KMS-11 (cell line): ENCODE data around the gene SLC26A8.

Source experiments
- H2AFZ ChIP-seq: fragments of 200-600 bp; sonication (generic); 2 replicates; pipeline ENCODE4 v1.6.1; 2016; ENCODE audit warnings: antibody characterized with exemption, mixed run types, low read depth
- H3K27ac ChIP-seq: fragments of 200-600 bp; sonication (generic); 2 replicates; pipeline ENCODE4 v1.6.1; 2016; ENCODE audit warnings: mild to moderate bottlenecking, mixed run types
- H3K27me3 ChIP-seq: fragments of 200-600 bp; sonication (generic); 2 replicates; pipeline ENCODE4 v1.6.1; 2017; ENCODE audit warnings: mild to moderate bottlenecking, low read depth, mixed run types, moderate library complexity; ENCODE audit not compliant: insufficient read depth
- H3K36me3 ChIP-seq: fragments of 200-600 bp; sonication (generic); 2 replicates; pipeline ENCODE4 v1.6.1; 2017; ENCODE audit warnings: mild to moderate bottlenecking, mixed run types; ENCODE audit not compliant: insufficient read depth
- H3K4me1 ChIP-seq: fragments of 200-600 bp; sonication (generic); 2 replicates; pipeline ENCODE4 v1.6.1; 2016; ENCODE audit warnings: mild to moderate bottlenecking, low read depth, mixed run types; ENCODE audit not compliant: poor library complexity, severe bottlenecking
- H3K4me2 ChIP-seq: fragments of 200-600 bp; sonication (generic); 2 replicates; pipeline ENCODE4 v1.7.0; 2016; ENCODE audit warnings: mild to moderate bottlenecking, mixed run types
- H3K4me3 ChIP-seq: fragments of 200-600 bp; sonication (generic); IDR thresholded peaks from 2 replicates; pipeline ENCODE4 v1.6.1; 2017; ENCODE audit warnings: low read depth, low read length, mixed read lengths; ENCODE audit not compliant: insufficient read depth
- H3K79me2 ChIP-seq: fragments of 200-600 bp; sonication (generic); 2 replicates; pipeline ENCODE4 v1.6.1; 2016; ENCODE audit warnings: low read depth, mixed run types; ENCODE audit not compliant: insufficient read depth
- H3K9ac ChIP-seq: fragments of 200-600 bp; sonication (generic); 2 replicates; pipeline ENCODE4 v1.6.1; 2016; ENCODE audit warnings: mild to moderate bottlenecking, mixed run types
- H4K20me1 ChIP-seq: fragments of 200-600 bp; sonication (generic); 2 replicates; pipeline ENCODE4 v1.6.1; 2016; ENCODE audit warnings: mild to moderate bottlenecking, mixed run types; ENCODE audit not compliant: insufficient read depth
- TF ChIP-seq, protein P1 (sequence below): fragments of 200-600 bp; sonication (generic); conservative IDR thresholded peaks from 2 replicates; pipeline ENCODE4 v1.6.1; 2017; ENCODE audit warnings: low read depth, mild to moderate bottlenecking, antibody characterized with exemption, low read length, moderate library complexity, mixed read lengths

Gene SLC26A8

DNA sequence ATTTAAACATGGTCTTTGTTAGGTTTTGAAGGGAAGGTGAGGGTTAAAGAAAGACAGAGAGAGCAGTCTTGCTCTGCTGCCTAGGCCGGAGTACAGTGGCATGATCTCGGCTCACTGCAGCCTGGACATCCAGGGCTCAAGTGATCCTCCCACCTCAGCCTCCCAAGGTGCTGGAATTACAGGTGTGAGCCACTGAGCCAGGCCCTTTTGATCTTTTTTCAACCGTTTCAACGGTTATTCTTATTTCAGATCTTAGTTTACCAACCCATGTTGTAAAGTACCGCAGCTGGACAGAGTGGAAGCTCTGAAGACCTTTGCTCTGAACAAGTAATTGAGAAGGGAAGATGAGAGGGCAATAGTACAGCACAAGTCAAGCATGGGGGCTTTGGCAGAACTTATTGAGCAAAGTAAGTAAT, 102.3 kb downstream of the SLC26A8 start:
- Histone ChIP-seq H2AFZ (no peak overlapping the region), H3K27ac (no peak overlapping the region), H3K4me3 (no peak overlapping the region), H3K9ac (no peak overlapping the region), H3K36me3 (no peaks in the 10 kb centered on the region), H3K27me3 (no peaks in the 10 kb centered on the region), H3K79me2 (peaks cover 33% of the 10 kb centered on the region), H3K4me2 (peak overlapping the region; percentile 82), H4K20me1 (peaks cover 18% of the 10 kb centered on the region), H3K4me1 (peaks cover 30% of the 10 kb centered on the region)
- TF ChIP-seq, protein P1, sequence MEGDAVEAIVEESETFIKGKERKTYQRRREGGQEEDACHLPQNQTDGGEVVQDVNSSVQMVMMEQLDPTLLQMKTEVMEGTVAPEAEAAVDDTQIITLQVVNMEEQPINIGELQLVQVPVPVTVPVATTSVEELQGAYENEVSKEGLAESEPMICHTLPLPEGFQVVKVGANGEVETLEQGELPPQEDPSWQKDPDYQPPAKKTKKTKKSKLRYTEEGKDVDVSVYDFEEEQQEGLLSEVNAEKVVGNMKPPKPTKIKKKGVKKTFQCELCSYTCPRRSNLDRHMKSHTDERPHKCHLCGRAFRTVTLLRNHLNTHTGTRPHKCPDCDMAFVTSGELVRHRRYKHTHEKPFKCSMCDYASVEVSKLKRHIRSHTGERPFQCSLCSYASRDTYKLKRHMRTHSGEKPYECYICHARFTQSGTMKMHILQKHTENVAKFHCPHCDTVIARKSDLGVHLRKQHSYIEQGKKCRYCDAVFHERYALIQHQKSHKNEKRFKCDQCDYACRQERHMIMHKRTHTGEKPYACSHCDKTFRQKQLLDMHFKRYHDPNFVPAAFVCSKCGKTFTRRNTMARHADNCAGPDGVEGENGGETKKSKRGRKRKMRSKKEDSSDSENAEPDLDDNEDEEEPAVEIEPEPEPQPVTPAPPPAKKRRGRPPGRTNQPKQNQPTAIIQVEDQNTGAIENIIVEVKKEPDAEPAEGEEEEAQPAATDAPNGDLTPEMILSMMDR: no peak

DNA sequence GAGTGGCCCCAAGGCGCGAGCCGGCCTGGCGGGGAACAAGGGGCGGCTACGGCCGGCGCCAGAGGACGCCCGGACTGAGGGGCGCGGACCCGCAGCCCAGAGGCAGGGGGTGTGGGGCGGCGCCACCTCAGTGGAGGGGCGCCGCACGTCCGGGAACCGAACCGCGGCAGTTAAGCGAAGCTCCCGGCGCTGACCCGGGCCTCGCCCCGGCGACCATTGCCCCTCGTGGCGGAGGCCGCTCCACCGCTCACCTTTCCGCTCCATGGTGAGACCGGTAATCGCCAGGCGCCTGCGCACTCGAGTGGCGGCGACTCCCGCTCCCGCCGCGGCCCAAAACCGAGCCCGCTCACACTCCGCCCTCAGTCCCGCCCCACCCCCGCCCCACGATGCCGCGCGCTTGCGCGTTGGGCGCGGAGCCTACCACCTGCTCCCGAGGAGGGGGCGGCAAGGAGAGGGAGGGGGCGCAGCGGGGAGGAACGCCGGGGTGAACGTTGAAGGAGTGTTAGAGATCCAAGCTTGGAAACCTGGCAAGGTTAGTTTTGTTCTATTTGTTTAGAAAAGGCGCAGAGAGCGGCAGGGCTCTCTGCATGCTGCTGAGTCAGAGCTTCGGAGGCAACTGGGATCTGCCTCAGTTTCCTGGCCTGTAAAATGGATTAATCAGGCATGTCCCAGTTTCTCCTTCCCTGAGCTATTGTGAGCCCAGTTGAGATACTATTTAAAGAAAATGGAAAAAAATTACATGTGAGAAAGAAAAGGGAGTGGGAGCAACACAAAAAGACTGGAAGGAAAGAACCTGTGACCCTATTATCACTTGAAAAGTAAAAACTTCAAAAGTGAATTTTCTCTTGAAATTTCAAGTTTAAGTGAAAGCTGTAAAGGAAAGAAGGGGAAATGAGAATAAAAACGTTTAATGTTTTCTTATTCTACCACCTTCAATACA, 103.4 kb downstream of the SLC26A8 start, which contains the start of gene SRPK1:
SRPK1 (minus strand) TSS at position 306 of the 940 bp plus-strand sequence; CDS start at position 264, 42 bp downstream.
- Histone ChIP-seq H3K4me3 (no peak within 1 kb of the TSS), H3K79me2 (peaks cover 42% of the 10 kb centered on the region), H3K4me2 (peak within 1 kb of the TSS; percentile 99), H3K27ac (peak within 1 kb of the TSS; percentile 68), H2AFZ (peak within 1 kb of the TSS; percentile 88), H3K36me3 (no peaks in the 10 kb centered on the region), H3K4me1 (peaks cover 39% of the 10 kb centered on the region), H4K20me1 (peaks cover 27% of the 10 kb centered on the region), H3K9ac (peak within 1 kb of the TSS; percentile 90), H3K27me3 (no peaks in the 10 kb centered on the region)
- TF ChIP-seq, protein P1: no peak

DNA sequence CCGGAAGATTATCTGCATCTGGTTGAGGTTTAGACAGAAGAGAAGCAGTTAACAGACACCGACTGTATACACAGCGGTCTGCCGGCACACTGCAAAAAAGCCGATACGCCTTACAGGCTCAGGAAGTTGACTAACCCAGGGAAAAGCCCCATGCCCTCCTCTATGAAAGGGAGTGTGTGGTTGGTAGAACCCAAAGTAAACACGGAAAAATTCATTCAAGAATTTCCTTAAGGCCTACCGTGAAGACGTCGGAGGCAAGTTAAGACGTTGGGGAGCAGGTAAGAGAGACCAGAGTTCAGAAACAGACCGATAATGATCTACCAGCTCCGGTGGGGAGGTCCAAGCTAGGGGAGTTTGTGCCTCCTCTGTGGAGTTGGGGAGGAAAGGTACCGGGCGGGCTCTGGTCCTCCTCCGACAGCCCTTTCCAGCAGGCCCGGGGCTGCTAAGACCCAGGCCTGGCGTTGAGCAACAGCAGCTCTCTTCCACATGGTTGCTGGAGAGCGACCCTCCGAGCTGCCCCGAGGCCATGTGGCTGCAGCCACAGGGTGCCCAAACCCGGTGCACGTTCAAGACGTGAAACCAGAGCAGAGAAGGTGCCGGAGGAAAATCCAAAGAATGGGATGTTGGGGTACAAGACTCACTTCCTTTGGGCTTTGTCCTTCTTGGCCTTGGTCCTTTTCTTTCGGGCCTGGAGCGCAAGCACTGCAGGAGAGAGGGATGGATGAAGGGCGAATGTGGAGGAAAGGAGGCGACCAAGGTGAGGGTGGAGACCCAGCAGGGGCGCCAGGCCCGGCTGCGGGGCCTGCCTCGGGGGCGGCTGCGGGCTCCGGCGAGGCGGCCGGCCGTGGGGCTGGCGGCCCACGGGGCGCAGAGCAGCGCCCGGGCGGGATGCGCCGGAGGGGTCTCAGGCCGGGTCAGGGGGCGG, 104.4 kb downstream of the SLC26A8 start:
- no peak overlapping the region for H3K4me3 ChIP-seq
- peak overlapping the region; percentile 10; the same call in 1 of the 2 replicates for H2AFZ ChIP-seq

More for the DNA sequence above, 104.4 kb downstream of the SLC26A8 start:
- H3K4me2 ChIP-seq: peak overlapping the region; percentile 99
- H4K20me1 ChIP-seq: peaks cover 27% of the 10 kb centered on the region
- H3K79me2 ChIP-seq: peaks cover 47% of the 10 kb centered on the region
- peak overlapping the region; percentile 68 for H3K27ac ChIP-seq
- H3K4me1 ChIP-seq: peaks cover 39% of the 10 kb centered on the region
- H3K27me3 ChIP-seq: no peaks in the 10 kb centered on the region
- TF ChIP-seq, protein P1: no peak
- peaks cover 4% of the 10 kb centered on the region; the same call in 1 of the 2 replicates for H3K36me3 ChIP-seq
- peak overlapping the region; percentile 90 for H3K9ac ChIP-seq
